NCI-H1417 (cell line): ENCODE measurements around the gene LRCH1.

Experiments used
- DNase-seq, 3 experiments: peaks; one replicate each; lab custom pipeline; 2025; lab: John Stamatoyannopoulos, UW

The LRCH1 gene

GRCh38 chr13:46639033-46639981, 86.3 kb downstream of the LRCH1 start:
- DNase-seq: peak in 1 of 3 experiments; percentile 1

- DNase-seq: no peak
Observed at GRCh38 chr13:46640843-46641242, 87.9 kb downstream of the LRCH1 start.

GRCh38 chr13:46641274-46642081, 88.5 kb downstream of the LRCH1 start:
- no peak for DNase-seq

GRCh38 chr13:46642254-46642653, 89.3 kb downstream of the LRCH1 start:
- no peak for DNase-seq

- no peak for DNase-seq
Observed at GRCh38 chr13:46643165-46643777, 90.3 kb downstream of the LRCH1 start.

- DNase-seq: no peak
Observed at GRCh38 chr13:46644816-46645215, 91.8 kb downstream of the LRCH1 start.

- no peak for DNase-seq
Observed at GRCh38 chr13:46647512-46648065, 94.6 kb downstream of the LRCH1 start.

GRCh38 chr13:46648166-46648607, 95.2 kb downstream of the LRCH1 start:
- DNase-seq: peak; percentile 18 to 77 (median 72)

GRCh38 chr13:46649816-46650215, 96.8 kb downstream of the LRCH1 start:
- DNase-seq: no peak

- DNase-seq: no peak
Observed at GRCh38 chr13:46654951-46655350, 102.0 kb downstream of the LRCH1 start.

GRCh38 chr13:46655377-46656180, 102.6 kb downstream of the LRCH1 start:
- no peak for DNase-seq

GRCh38 chr13:46656786-46657185, 103.8 kb downstream of the LRCH1 start:
- no peak for DNase-seq

GRCh38 chr13:46659413-46660065, 106.6 kb downstream of the LRCH1 start:
- no peak for DNase-seq

GRCh38 chr13:46660416-46660815, 107.4 kb downstream of the LRCH1 start:
- DNase-seq: no peak

GRCh38 chr13:46660857-46661256, 107.9 kb downstream of the LRCH1 start:
- no peak for DNase-seq

- DNase-seq: no peak
Observed at GRCh38 chr13:46662690-46663089, 109.7 kb downstream of the LRCH1 start.

- DNase-seq: peak in 1 of 3 experiments; percentile 14
Observed at GRCh38 chr13:46663206-46664037, 110.5 kb downstream of the LRCH1 start.

- no peak for DNase-seq
Observed at GRCh38 chr13:46664195-46664594, 111.2 kb downstream of the LRCH1 start.

- no peak for DNase-seq
Observed at GRCh38 chr13:46665248-46665632, 112.3 kb downstream of the LRCH1 start.
